Activated CD4-positive, alpha-beta T cell treated with anti-CD3 and anti-CD28 coated beads, Interleukin-2, amount 50 U/mL, for 1 hour (primary cell): ENCODE data around the gene EFCAB10.

ENCODE experiments used
- DNase-seq: peaks from one replicate; pipeline ENCODE4 v3.0.0-alpha.2; 2020

Gene EFCAB10

GRCh38 chr7:105596866-105597265 is 15.6 kb upstream of the EFCAB10 start:
- no peak for DNase-seq

DNA sequence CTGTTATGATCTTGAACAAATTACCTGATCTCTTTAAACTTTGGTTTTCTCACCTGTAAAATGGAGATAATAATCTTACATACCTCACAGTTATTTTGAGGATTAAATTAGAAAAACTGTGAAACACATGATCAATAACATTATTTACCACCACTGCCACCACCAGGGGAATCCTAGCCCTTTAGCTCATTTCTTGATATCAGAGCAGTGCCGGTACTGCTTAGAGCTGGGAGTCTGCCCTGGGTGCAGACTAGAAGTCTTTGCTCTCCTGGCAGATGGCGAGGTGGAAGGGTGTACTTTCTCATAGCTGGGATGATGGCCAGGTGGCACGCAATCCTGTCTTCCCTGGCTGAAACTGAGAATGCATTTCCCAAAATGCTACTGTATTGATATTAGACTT is 12.7 kb upstream of the EFCAB10 start:
- no peak for DNase-seq

GRCh38 chr7:105591522-105591921 is 10.2 kb upstream of the EFCAB10 start:
- no peak for DNase-seq

DNA sequence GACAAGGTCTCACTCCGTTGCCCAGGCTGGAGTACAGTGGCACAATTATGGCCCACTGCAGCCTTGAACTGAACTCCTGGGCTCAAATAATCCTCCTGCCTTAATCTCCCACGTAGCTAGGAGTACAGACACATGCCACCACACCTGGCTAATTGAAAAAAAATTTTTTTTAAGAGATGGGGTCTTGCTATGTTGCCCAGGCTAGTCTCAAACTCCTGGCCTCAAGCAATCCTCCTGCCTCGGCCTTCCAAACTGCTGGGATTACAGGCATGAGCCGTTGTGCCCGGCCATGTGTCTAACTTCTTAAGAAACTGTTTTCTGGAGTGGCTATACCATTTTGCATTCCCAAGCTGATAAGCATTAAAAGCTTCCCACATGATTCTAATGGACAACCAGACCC is 9.5 kb upstream of the EFCAB10 start:
- no peak for DNase-seq

GRCh38 chr7:105589356-105590077 is 8.2 kb upstream of the EFCAB10 start:
- DNase-seq: peak; percentile 44

GRCh38 chr7:105587909-105588635 is 6.8 kb upstream of the EFCAB10 start:
- no peak for DNase-seq

- DNase-seq: no peak
These were observed 4.7 kb upstream of the EFCAB10 start for GRCh38 chr7:105585850-105586500.

DNA sequence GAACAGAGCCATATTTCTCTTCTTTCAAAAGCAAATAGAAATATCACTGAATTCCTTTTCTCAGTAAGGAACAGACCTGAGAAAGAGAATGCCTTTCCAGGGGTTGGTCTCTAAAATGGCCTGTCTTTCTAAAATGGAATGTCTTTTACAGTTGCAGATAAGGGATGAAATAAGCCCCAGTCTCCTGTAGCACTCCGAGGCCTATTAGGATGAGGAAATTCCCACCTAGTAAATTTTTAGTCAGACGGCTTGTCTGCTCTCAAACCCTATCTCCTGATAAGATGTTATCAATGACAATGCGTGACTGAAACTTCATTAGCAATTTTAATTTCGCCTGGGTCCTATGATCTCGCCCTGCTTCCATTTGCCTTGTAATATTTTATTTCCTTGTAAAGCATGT is 2.9 kb upstream of the EFCAB10 start:
- no peak for DNase-seq

DNA sequence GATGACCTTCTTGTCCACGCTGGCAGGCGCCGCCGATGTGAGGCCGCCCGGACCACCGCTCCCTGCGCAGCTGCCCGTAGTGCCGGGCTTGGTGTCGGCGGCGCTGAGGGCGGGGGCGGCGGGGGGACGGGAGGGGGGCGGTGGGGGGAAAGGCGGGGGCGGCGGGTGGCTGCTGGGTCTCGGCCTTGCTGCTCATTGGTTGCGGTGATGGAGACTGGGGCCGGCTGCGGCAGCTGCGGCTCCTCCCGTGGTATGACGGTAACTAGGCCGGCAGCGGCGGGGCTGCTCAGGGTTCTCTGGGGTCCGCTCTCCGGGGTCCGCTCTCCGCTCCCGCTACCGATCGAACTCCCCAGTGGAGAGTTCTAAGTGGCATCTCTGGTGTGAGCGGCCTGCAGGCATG is 1.8 kb upstream of the EFCAB10 start:
- no peak for DNase-seq

DNA sequence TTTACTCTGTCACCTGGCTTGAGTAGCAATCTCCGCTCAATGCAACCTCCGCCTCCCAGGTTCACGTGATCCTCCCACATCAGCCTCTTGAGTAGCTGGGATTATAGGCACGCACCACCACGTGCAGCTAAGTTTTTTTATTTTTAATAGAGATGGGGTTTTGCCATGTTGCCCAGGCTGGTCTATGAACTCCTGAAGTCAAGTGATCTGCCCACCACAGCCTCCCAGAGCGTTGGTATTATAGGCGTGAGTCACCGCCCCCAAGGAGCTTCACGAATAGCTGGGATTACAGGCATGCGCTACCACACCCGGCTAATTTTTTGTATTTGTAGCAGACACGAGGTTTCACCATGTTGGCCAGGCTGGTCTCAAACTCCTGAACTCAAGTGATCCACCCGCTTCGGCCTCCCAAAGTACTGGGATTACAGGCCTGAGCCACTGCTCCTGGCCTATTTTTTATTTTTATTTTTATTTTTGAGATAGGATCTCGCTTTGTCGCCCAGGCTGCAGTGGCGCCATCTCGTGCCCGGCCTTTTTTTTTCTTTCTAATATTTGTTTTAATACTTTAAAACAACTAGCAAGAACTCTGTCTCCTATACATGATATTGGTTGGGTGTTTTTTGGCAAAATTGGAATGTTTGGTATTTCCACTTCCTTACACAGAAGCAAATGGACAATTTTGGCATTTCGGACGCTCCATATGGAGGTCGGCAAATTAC is 1.1 kb downstream of the EFCAB10 start:
- DNase-seq: no peak

GRCh38 chr7:105578496-105578895 is 2.8 kb downstream of the EFCAB10 start:
- DNase-seq: no peak

DNA sequence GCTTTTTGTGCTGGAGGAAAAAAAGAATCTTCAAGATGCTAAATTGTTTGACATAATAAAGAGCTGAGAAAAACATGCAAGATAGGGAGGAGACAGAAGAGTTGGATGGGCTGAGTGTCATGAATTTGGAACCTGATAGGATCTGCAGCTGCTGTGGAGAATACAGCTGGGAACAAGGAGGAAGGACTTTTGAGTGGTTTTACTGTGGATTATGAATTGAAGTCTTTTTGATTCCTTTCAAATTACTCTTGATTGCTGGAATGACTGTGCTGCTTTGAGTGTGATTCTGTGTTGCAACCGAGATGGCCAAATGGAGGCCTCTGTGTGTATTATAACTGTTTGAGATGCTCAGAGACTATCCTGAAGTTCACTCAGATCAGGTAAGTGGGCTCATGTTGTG is 4.0 kb downstream of the EFCAB10 start:
- DNase-seq: no peak

DNA sequence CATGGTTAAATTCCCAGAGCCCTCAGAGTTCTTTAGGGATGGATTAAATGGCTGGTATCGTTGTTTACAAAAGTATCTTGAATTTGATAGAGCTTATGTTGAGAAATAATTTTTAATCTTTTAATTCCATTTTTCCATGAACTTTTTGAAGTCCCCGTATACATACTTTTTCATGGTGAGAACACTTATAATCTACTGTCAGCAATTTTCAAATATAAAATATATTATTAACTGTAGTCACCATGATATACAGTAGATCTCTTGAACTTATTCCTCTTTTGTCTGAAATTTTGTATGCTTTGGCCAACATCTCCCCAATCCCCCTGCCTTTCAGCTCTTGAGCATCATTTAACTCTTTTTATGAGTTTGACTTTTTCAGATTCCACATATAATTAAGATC is 9.4 kb downstream of the EFCAB10 start:
- DNase-seq: no peak

DNA sequence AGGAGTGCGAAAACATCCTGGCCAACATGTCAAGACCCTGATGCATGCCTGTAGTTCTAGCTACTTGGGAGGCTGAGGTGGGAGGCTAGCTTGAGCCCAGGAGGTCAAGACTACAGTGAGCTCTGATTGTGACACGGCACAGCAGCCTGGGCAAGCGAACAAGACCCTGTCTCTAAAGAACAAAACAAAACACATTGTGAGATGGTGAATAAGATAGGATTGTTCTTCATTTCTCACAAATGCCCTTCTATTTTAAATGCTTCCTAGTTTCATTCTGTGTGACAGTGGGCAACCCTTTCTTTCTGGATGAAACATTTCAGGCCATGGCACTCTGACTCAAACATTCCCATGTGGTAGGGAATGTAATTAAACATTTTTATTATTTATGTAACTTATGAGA is 13.5 kb downstream of the EFCAB10 start:
- DNase-seq: no peak

DNA sequence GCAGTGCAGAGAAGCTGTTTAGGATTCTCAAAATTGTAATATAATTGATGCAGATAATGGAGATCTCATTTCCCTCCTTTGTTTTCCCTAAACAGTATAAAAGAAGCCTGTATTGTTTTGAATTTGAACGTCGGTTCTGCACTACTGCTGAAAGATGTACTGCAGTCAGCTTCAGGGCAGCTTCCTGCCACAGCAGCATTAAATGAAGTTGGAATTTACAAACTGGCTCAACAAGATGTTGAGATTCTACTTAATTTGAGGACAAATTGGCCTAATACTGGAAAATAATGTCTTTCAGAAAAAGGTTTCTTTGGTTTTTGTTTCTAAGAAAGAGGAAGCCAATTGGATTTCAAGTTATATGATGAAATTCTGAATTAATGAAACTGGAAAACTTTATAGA is 14.3 kb downstream of the EFCAB10 start:
- no peak for DNase-seq

DNA sequence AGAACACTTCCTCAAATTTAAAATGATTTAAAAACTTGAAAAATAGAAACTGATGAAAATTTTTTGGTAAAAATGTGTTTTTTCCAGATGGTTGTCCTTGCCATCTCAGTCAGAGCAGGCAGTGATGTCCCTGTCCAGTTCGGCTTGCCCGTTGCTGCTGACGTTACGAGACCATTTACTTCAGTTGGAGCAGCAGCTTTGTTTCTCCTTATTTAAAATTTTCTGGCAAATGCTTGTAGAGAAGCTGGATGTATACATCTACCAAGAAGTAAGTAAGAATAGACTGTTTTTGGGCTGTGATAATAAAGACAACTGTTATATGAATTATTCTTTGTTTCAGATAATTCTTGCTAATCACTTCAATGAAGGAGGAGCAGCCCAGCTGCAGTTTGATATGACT is 16.1 kb downstream of the EFCAB10 start:
- DNase-seq: no peak

DNA sequence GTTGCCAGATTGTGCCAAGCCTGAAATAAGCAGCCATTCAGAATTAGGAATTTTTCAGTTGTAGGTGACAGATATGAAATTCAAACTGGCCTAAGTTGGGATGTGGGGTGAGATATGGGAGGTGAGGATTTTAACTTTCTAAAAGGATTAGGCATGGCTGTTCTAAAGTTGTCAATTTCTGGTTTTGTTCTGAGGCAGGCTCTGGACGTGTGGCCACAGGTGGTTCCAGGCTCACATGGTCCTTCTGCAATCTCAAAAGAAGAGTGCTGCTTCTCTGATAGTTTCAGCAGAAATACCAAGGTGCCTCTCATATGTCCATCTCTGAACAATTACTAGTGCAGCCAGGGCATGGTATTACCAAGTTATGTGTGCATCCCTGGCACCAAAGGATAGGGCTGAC is 21.4 kb downstream of the EFCAB10 start:
- DNase-seq: no peak

- DNase-seq: no peak
These were observed 43.0 kb downstream of the EFCAB10 start for GRCh38 chr7:105538339-105538738.

GRCh38 chr7:105532709-105533460 is 48.4 kb downstream of the EFCAB10 start:
- no peak for DNase-seq

- peak; percentile 87 for DNase-seq
These were observed 49.3 kb downstream of the EFCAB10 start, which contains the start of gene RINT1 for GRCh38 chr7:105531792-105532671. Gene RINT1 (plus strand): TSS chr7:105532201. CDS start chr7:105532316, 115 bp downstream.

- no peak for DNase-seq
These were observed 50.7 kb downstream of the EFCAB10 start for GRCh38 chr7:105530546-105530945.

DNA sequence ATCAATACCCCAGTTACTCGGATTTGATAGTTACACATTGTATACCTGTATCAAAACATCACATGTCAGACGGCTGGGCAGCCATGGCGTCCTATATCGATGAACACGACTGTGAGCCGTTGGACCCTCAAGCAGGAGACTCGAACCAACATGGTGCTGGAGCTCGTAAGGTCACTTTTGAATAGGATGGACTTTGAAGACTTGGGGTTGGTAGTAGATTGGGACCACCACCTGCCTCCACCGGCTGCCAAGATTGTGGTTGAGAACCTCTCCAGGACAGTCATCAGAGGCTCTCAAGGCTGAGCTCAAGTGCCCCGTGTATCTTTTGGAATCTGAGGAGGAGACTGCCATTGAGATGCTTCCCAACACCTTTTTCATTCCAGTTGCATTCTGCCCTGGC is 51.2 kb downstream of the EFCAB10 start:
- DNase-seq: no peak
